ENCODE measurements around the gene PHF21B. TPM values are rescaled to one million over a fixed set of nuclear protein-coding genes. Genes with fewer than 3 reads are reported as not detected.

The PHF21B gene
- total and polyA plus RNA-seq, 2 donors: 0.52 to 0.82 TPM

DNA sequence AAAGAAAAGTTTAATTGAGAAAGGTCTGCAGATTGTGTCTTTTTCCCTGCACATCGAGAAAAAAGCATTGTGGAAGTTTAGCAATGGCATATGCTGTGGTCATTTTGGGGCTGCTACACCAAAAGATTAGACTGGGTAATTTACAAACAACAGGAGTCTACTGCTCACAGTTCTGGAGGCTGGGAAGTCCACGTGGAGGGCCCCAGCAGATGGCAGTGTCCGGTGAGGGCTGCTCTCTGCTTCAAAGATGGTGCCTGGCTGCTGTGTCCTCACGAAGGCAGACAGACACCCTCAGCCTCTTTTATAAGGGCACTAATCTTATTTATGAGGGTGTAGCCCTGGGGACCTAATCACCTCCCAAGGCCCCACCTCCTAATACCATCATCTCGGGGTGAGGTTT, 21.1 kb downstream of the PHF21B start:
- DNase-seq (ENCODE audit: low read depth in 6 of 9, low spot score in 9 of 9): no peak
- no peak overlapping the region for H3K4me3 ChIP-seq (ENCODE audit: low read length in 2 of 2)
- 80% methylated on average over 5 of the region's 5 CpGs for WGBS

DNA sequence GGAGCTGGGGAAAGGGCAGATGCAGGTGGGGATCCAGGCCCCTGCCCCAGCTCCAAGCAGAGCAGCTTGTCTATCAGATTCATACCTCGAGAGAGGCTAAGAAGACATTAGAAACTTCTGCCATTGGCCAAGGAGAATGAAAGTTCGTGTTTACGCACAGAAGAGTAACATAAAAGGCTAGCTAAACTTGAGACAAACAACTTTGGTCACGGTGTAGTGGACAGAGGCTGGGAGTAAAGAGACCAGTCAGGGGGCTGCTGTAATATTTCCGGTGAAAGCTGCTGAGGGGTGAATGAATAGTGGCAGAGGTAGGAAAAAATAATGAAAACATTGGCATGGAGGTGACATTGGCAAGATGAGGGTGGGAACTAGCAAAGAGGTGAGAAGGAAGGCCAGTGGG, 22.9 kb downstream of the PHF21B start:
- Histone ChIP-seq H3K9me3 (ENCODE audit: control insufficient read depth in 2 of 2, insufficient read depth in 1 of 2, low read length in 1 of 2) (no peaks in the 10 kb centered on the region), H3K4me3 (ENCODE audit: low read length in 2 of 2) (no peak overlapping the region), H3K27ac (ENCODE audit: low read depth in 1 of 2, low read length in 1 of 2) (no peak overlapping the region), H3K36me3 (ENCODE audit: control insufficient read depth in 2 of 2, insufficient read depth in 2 of 2, low read length in 1 of 2) (no peaks in the 10 kb centered on the region), H3K27me3 (ENCODE audit: control insufficient read depth in 2 of 2, insufficient read depth in 1 of 2, low read length in 1 of 2) (no peaks in the 10 kb centered on the region), H3K4me1 (ENCODE audit: control insufficient read depth in 2 of 2, insufficient read depth in 2 of 2, low read length in 2 of 2) (no peaks in the 10 kb centered on the region)
- WGBS: 86% methylated on average over 5 of the region's 5 CpGs
- no peak for DNase-seq (ENCODE audit: low read depth in 6 of 9, low spot score in 9 of 9)

More for the DNA sequence above, 21.1 kb downstream of the PHF21B start:
- no peaks in the 10 kb centered on the region for H3K36me3 ChIP-seq (ENCODE audit: control insufficient read depth in 2 of 2, insufficient read depth in 2 of 2, low read length in 1 of 2)
- no peaks in the 10 kb centered on the region for H3K27me3 ChIP-seq (ENCODE audit: control insufficient read depth in 2 of 2, insufficient read depth in 1 of 2, low read length in 1 of 2)
- no peaks in the 10 kb centered on the region for H3K4me1 ChIP-seq (ENCODE audit: control insufficient read depth in 2 of 2, insufficient read depth in 2 of 2, low read length in 2 of 2)
- no peak overlapping the region for H3K27ac ChIP-seq (ENCODE audit: low read depth in 1 of 2, low read length in 1 of 2)
- H3K9me3 ChIP-seq (ENCODE audit: control insufficient read depth in 2 of 2, insufficient read depth in 1 of 2, low read length in 1 of 2): no peaks in the 10 kb centered on the region

DNA sequence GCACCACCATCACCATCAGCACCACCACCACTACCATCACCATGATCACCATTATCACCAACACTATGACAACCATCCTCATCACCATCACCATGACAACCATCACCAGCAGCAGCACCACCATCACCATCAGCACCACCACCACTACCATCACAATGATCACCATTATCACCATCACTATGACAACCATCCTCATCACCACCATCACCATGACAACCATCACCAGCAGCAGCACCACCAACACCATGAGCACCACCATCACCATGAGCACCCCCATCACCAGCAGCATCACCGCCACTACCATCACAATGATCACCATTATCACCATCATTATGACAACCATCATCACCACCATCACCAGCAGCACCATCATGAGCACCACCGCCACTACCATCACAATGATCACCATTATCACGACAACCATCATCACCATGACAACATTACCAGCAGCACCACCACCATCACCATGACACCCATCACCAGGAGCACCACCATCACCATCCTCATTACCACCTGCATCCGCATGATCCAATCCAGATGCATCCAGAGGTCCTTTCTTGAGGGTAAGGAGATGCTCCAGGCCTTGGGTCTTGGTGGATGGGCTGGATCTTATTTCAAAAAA, 23.8 kb downstream of the PHF21B start:
- no peaks in the 10 kb centered on the region for H3K27me3 ChIP-seq (ENCODE audit: control insufficient read depth in 2 of 2, insufficient read depth in 1 of 2, low read length in 1 of 2)
- no peak overlapping the region for H3K27ac ChIP-seq (ENCODE audit: low read depth in 1 of 2, low read length in 1 of 2)
- no peaks in the 10 kb centered on the region for H3K4me1 ChIP-seq (ENCODE audit: control insufficient read depth in 2 of 2, insufficient read depth in 2 of 2, low read length in 2 of 2)
- no peak overlapping the region for H3K4me3 ChIP-seq (ENCODE audit: low read length in 2 of 2)
- WGBS: 84% methylated on average over 4 of the region's 4 CpGs
- no peaks in the 10 kb centered on the region for H3K9me3 ChIP-seq (ENCODE audit: control insufficient read depth in 2 of 2, insufficient read depth in 1 of 2, low read length in 1 of 2)
- no peaks in the 10 kb centered on the region for H3K36me3 ChIP-seq (ENCODE audit: control insufficient read depth in 2 of 2, insufficient read depth in 2 of 2, low read length in 1 of 2)
- no peak for DNase-seq (ENCODE audit: low read depth in 6 of 9, low spot score in 9 of 9)

DNA sequence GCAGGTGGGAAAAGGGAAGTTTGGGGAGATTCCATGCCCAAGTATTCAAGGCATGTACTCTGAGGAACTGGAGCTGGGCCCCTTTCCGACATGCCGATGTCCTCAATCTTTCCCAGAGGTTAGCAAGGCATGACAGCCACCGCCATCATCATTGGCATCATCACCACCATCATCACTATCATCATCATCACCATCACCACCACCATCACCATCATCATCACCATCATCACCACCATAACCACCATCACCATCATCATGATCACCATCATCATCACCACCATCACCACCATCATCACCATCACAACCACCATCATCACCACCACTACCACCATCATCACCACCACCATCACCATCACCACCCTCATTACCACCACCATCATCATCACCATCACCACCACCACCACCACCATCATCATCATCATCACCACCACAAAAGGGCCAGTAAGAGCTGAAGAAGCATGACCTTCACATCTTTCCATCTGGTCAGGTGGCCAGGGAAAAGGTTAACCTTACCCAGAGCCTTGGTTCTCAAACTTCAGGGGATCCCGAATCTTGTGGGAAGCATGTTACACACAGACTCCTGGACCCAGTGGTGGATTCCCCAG, 25.8 kb downstream of the PHF21B start:
- H3K4me3 ChIP-seq (ENCODE audit: low read length in 2 of 2): no peak overlapping the region
- H3K27ac ChIP-seq (ENCODE audit: low read depth in 1 of 2, low read length in 1 of 2): no peak overlapping the region
- WGBS: 99% methylated on average over 4 of the region's 4 CpGs
- DNase-seq (ENCODE audit: low read depth in 6 of 9, low spot score in 9 of 9): no peak
- H3K9me3 ChIP-seq (ENCODE audit: control insufficient read depth in 2 of 2, insufficient read depth in 1 of 2, low read length in 1 of 2): no peaks in the 10 kb centered on the region
- H3K27me3 ChIP-seq (ENCODE audit: control insufficient read depth in 2 of 2, insufficient read depth in 1 of 2, low read length in 1 of 2): no peaks in the 10 kb centered on the region
- H3K4me1 ChIP-seq (ENCODE audit: control insufficient read depth in 2 of 2, insufficient read depth in 2 of 2, low read length in 2 of 2): no peaks in the 10 kb centered on the region
- H3K36me3 ChIP-seq (ENCODE audit: control insufficient read depth in 2 of 2, insufficient read depth in 2 of 2, low read length in 1 of 2): no peaks in the 10 kb centered on the region

DNA sequence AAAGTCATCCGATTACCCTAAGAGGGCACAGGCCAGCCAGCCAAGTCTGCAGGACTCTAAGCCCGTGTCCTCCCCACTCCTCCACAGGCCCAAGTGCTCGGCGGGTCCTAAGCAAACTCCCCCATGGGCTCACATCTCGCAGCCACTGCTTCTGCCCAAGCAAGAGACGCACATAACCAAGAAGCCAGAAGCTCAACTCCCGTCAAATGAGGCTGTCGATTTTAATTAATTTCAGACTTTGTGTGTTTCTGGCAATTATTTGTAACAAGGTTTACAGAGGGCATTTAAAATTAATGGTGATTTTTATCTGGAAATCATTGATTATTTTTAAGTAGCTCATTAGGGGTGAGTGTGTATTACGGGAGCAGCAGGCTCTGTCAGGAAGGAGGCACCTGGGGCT, 27.4 kb downstream of the PHF21B start:
- H3K9me3 ChIP-seq (ENCODE audit: control insufficient read depth in 2 of 2, insufficient read depth in 1 of 2, low read length in 1 of 2): no peaks in the 10 kb centered on the region
- H3K36me3 ChIP-seq (ENCODE audit: control insufficient read depth in 2 of 2, insufficient read depth in 2 of 2, low read length in 1 of 2): no peaks in the 10 kb centered on the region
- no peak overlapping the region for H3K27ac ChIP-seq (ENCODE audit: low read depth in 1 of 2, low read length in 1 of 2)
- no peak overlapping the region for H3K4me3 ChIP-seq (ENCODE audit: low read length in 2 of 2)
- 90% methylated on average over 9 of the region's 9 CpGs for WGBS
- no peaks in the 10 kb centered on the region for H3K4me1 ChIP-seq (ENCODE audit: control insufficient read depth in 2 of 2, insufficient read depth in 2 of 2, low read length in 2 of 2)
- no peak for DNase-seq (ENCODE audit: low read depth in 6 of 9, low spot score in 9 of 9)
- no peaks in the 10 kb centered on the region for H3K27me3 ChIP-seq (ENCODE audit: control insufficient read depth in 2 of 2, insufficient read depth in 1 of 2, low read length in 1 of 2)

DNA sequence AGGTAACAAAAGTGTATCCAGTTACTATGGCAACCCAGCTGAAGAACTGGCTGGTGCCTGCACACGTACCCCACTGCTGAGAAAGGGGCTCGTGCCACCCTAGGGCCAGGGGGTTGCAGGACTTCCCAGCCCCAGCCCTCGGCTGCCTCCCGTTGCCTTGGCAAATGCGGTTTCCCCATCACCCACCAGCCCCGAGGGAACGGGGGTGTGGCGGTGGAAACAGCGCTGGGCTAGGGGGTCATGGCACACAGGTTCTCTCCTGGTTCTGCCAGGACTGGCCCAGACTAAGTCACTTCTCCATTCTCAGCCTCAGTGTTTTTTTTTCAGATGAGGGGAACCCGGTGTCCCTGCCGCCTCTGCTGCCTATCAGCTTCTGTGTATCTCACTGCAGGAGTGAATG, 27.9 kb downstream of the PHF21B start:
- no peak for DNase-seq (ENCODE audit: low read depth in 6 of 9, low spot score in 9 of 9)
- Histone ChIP-seq H3K4me3 (ENCODE audit: low read length in 2 of 2) (no peak overlapping the region), H3K4me1 (ENCODE audit: control insufficient read depth in 2 of 2, insufficient read depth in 2 of 2, low read length in 2 of 2) (no peaks in the 10 kb centered on the region), H3K27ac (ENCODE audit: low read depth in 1 of 2, low read length in 1 of 2) (no peak overlapping the region), H3K27me3 (ENCODE audit: control insufficient read depth in 2 of 2, insufficient read depth in 1 of 2, low read length in 1 of 2) (no peaks in the 10 kb centered on the region), H3K36me3 (ENCODE audit: control insufficient read depth in 2 of 2, insufficient read depth in 2 of 2, low read length in 1 of 2) (no peaks in the 10 kb centered on the region), H3K9me3 (ENCODE audit: control insufficient read depth in 2 of 2, insufficient read depth in 1 of 2, low read length in 1 of 2) (no peaks in the 10 kb centered on the region)
- 90% methylated on average over 11 of the region's 11 CpGs for WGBS

DNA sequence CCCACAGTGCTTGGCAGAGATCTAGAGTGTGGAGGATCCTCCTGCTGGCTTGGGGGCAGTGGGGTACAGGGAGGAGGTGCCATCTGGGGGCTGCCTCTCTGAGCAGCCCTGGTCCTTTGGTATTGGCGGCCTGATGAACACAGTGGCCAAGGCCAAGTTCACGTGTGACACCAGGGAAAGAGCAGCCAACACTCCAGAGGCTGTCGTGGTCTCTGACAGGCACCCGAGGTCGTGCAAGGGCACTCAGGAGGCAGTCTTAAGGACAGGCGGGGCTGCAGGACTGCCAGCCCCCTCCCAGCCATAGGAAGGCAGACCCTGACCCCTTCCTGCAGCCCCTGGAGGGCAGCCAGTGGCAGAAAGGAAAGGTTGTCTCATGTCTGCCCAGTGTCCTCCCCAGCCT, 30.7 kb downstream of the PHF21B start:
- H3K27ac ChIP-seq (ENCODE audit: low read depth in 1 of 2, low read length in 1 of 2): no peak overlapping the region
- H3K36me3 ChIP-seq (ENCODE audit: control insufficient read depth in 2 of 2, insufficient read depth in 2 of 2, low read length in 1 of 2): no peaks in the 10 kb centered on the region
- H3K9me3 ChIP-seq (ENCODE audit: control insufficient read depth in 2 of 2, insufficient read depth in 1 of 2, low read length in 1 of 2): no peaks in the 10 kb centered on the region
- H3K4me1 ChIP-seq (ENCODE audit: control insufficient read depth in 2 of 2, insufficient read depth in 2 of 2, low read length in 2 of 2): no peaks in the 10 kb centered on the region
- no peak overlapping the region for H3K4me3 ChIP-seq (ENCODE audit: low read length in 2 of 2)
- DNase-seq (ENCODE audit: low read depth in 6 of 9, low spot score in 9 of 9): no peak
- 85% methylated on average over 6 of the region's 6 CpGs for WGBS
- no peaks in the 10 kb centered on the region for H3K27me3 ChIP-seq (ENCODE audit: control insufficient read depth in 2 of 2, insufficient read depth in 1 of 2, low read length in 1 of 2)

DNA sequence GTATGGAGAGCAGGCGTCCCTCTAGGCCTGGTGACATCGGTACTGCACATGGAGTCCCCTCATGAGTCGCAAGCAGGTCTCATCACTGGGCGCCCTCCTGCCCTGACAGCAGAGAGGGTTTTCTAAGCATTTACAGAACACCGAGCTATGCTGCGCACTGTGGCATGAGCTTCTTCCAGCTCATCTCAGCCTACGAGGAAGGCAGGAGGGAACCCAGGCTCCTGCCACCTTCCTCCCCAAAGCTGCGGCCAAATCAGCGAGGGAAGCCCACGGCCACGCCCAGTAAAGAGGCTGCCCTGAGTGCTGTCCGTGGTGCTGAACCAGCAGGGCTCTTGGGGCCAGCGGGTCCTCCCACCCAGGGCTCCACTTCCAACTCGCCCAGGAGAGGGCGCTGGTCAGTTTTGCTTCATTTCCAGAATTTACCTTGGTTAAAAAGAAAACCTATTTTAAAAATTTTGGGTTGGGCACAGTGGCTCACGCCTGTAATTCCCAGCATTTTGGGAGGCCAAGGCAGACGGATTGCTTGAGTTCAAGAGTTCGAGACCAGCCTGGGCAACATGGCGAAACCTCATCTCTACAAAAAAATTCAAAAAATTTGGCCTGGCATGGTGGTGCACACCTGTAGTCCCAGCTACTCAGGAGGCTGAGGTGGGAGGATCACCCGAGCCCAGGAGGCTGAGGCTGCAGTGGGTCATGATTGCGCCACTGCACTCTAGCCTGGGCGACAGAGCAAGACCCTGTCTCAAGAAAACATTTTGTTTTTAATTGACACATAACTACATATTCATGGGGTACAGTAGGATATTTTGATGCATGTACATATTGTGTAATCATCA, 34.2 kb downstream of the PHF21B start:
- Histone ChIP-seq H3K9me3 (ENCODE audit: control insufficient read depth in 2 of 2, insufficient read depth in 1 of 2, low read length in 1 of 2) (no peaks in the 10 kb centered on the region), H3K27ac (ENCODE audit: low read depth in 1 of 2, low read length in 1 of 2) (no peak overlapping the region), H3K4me3 (ENCODE audit: low read length in 2 of 2) (no peak overlapping the region), H3K36me3 (ENCODE audit: control insufficient read depth in 2 of 2, insufficient read depth in 2 of 2, low read length in 1 of 2) (no peaks in the 10 kb centered on the region), H3K27me3 (ENCODE audit: control insufficient read depth in 2 of 2, insufficient read depth in 1 of 2, low read length in 1 of 2) (no peaks in the 10 kb centered on the region), H3K4me1 (ENCODE audit: control insufficient read depth in 2 of 2, insufficient read depth in 2 of 2, low read length in 2 of 2) (peaks cover 0 to 4% of the 10 kb centered on the region in 2 donors)
- WGBS: 44% methylated on average over 22 of the region's 22 CpGs
- DNase-seq (ENCODE audit: low read depth in 6 of 9, low spot score in 9 of 9): peak; percentile 51 to 91 (median 81)

DNA sequence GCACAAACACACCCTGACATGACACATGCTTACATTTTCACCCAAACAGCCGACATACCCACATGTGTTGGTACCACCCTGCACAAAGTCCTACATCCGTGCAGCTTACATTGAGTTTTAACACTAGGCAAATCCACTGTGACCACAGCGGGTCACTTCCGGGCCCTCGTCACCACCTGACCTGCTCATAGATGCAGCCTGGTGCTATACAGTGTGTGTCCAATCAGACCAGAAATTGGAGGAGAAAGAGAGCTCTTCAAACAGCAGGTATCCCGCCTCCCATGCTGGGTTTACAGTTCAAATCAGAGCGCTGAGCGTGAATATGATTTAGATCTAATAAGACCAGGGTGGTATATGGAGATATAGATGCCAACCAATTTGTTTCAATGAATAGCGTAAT, 35.4 kb downstream of the PHF21B start:
- no peak for DNase-seq (ENCODE audit: low read depth in 6 of 9, low spot score in 9 of 9)
- Histone ChIP-seq H3K27ac (ENCODE audit: low read depth in 1 of 2, low read length in 1 of 2) (no peak overlapping the region), H3K36me3 (ENCODE audit: control insufficient read depth in 2 of 2, insufficient read depth in 2 of 2, low read length in 1 of 2) (no peaks in the 10 kb centered on the region), H3K4me1 (ENCODE audit: control insufficient read depth in 2 of 2, insufficient read depth in 2 of 2, low read length in 2 of 2) (peaks cover 0 to 4% of the 10 kb centered on the region in 2 donors), H3K27me3 (ENCODE audit: control insufficient read depth in 2 of 2, insufficient read depth in 1 of 2, low read length in 1 of 2) (no peaks in the 10 kb centered on the region), H3K4me3 (ENCODE audit: low read length in 2 of 2) (no peak overlapping the region), H3K9me3 (ENCODE audit: control insufficient read depth in 2 of 2, insufficient read depth in 1 of 2, low read length in 1 of 2) (no peaks in the 10 kb centered on the region)
- WGBS: 90% methylated on average over 9 of the region's 9 CpGs

Measured in thymus (tissue), 11 donors.